ENCODE results near the gene SPEN.

- TF ChIP-seq POLR2AphosphoS2 (IDR thresholded peaks at IDR 0.05; ENCODE audit: low read depth, low read length) (no peak), NR2C2 (CRISPR knock-in tag; IDR thresholded peaks at IDR 0.05; ENCODE audit: borderline replicate concordance) (no peak), POLR2AphosphoS5 (IDR thresholded peaks at IDR 0.05; ENCODE audit: low read depth, low read length) (no peak), HOXA9 (CRISPR knock-in tag; IDR thresholded peaks at IDR 0.05; ENCODE audit: borderline replicate concordance) (no peak), POLR2A (IDR thresholded peaks at IDR 0.05; ENCODE audit: insufficient read depth in 1 of 2, low read depth in 2 of 2, low read length in 2 of 2) (no peak), NCOA1 (CRISPR knock-in tag; IDR thresholded peaks at IDR 0.05) (no peak), ZFP1 (CRISPR knock-in tag; IDR thresholded peaks at IDR 0.05) (no peak), CBX5 (CRISPR knock-in tag; IDR thresholded peaks at IDR 0.05; ENCODE audit: borderline replicate concordance) (no peak), GATAD2A (CRISPR knock-in tag; IDR thresholded peaks at IDR 0.05) (no peak), MYNN (CRISPR knock-in tag; IDR thresholded peaks at IDR 0.05; ENCODE audit: low read depth) (no peak), ZNF746 (CRISPR knock-in tag; IDR thresholded peaks at IDR 0.05) (no peak), PITX1 (CRISPR knock-in tag; IDR thresholded peaks at IDR 0.05) (no peak)
- TF ChIP-seq, protein P1, sequence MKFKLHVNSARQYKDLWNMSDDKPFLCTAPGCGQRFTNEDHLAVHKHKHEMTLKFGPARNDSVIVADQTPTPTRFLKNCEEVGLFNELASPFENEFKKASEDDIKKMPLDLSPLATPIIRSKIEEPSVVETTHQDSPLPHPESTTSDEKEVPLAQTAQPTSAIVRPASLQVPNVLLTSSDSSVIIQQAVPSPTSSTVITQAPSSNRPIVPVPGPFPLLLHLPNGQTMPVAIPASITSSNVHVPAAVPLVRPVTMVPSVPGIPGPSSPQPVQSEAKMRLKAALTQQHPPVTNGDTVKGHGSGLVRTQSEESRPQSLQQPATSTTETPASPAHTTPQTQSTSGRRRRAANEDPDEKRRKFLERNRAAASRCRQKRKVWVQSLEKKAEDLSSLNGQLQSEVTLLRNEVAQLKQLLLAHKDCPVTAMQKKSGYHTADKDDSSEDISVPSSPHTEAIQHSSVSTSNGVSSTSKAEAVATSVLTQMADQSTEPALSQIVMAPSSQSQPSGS (CRISPR knock-in tag; IDR thresholded peaks at IDR 0.05) = no peak
These were observed 135.8 kb downstream of the SPEN start for GRCh38 chr1:15983275-15983674.
